ENCODE results near the gene MTTP.

MTTP gene

GRCh38 chr4:99636422-99636821 is 61.8 kb downstream of the MTTP start:
- DNase-seq (ENCODE audit: insufficient read length, low spot score) (no peak), FAIRE-seq (no peak)

GRCh38 chr4:99637174-99637573 is 62.5 kb downstream of the MTTP start:
- DNase-seq (ENCODE audit: insufficient read length, low spot score) (no peak), FAIRE-seq (no peak)

- DNase-seq (ENCODE audit: insufficient read length, low spot score) (no peak), FAIRE-seq (no peak)
These were observed 66.1 kb downstream of the MTTP start for GRCh38 chr4:99640676-99641075.

GRCh38 chr4:99642725-99643489 is 68.3 kb downstream of the MTTP start:
- no peak for FAIRE-seq
- no peak for DNase-seq (ENCODE audit: insufficient read length, low spot score)

GRCh38 chr4:99644453-99644852 is 69.8 kb downstream of the MTTP start:
- FAIRE-seq = no peak
- DNase-seq (ENCODE audit: insufficient read length, low spot score) = no peak

- no peak for FAIRE-seq
These were observed 70.4 kb downstream of the MTTP start for GRCh38 chr4:99645036-99645435.

GRCh38 chr4:99645638-99646037 is 71.0 kb downstream of the MTTP start:
- DNase-seq (ENCODE audit: insufficient read length, low spot score) (no peak), FAIRE-seq (no peak)

More at GRCh38 chr4:99645036-99645435, 70.4 kb downstream of the MTTP start:
- no peak for DNase-seq (ENCODE audit: insufficient read length, low spot score)

- FAIRE-seq (no peak), DNase-seq (ENCODE audit: insufficient read length, low spot score) (no peak)
These were observed 72.4 kb downstream of the MTTP start for GRCh38 chr4:99647071-99647470.

- no peak for DNase-seq (ENCODE audit: insufficient read length, low spot score)
- no peak for FAIRE-seq
These were observed 73.7 kb downstream of the MTTP start for GRCh38 chr4:99648321-99648720.

GRCh38 chr4:99649208-99649607 is 74.6 kb downstream of the MTTP start:
- no peak for DNase-seq (ENCODE audit: insufficient read length, low spot score)
- FAIRE-seq = no peak

GRCh38 chr4:99649778-99650177 is 75.2 kb downstream of the MTTP start:
- DNase-seq (ENCODE audit: insufficient read length, low spot score) (no peak), FAIRE-seq (no peak)

- DNase-seq (ENCODE audit: insufficient read length, low spot score) = no peak
- FAIRE-seq = no peak
These were observed 76.6 kb downstream of the MTTP start for GRCh38 chr4:99651016-99651769.

- DNase-seq (ENCODE audit: insufficient read length, low spot score) (no peak), FAIRE-seq (no peak)
These were observed 77.3 kb downstream of the MTTP start for GRCh38 chr4:99651811-99652485.

GRCh38 chr4:99652596-99653436 is 78.2 kb downstream of the MTTP start:
- DNase-seq (ENCODE audit: insufficient read length, low spot score) (no peak), FAIRE-seq (no peak)

GRCh38 chr4:99653916-99654315 is 79.3 kb downstream of the MTTP start:
- FAIRE-seq = no peak
- no peak for DNase-seq (ENCODE audit: insufficient read length, low spot score)

- FAIRE-seq (no peak), DNase-seq (ENCODE audit: insufficient read length, low spot score) (no peak)
These were observed 79.7 kb downstream of the MTTP start for GRCh38 chr4:99654361-99654761.

- DNase-seq (ENCODE audit: insufficient read length, low spot score) = no peak
- no peak for FAIRE-seq
These were observed 80.9 kb downstream of the MTTP start for GRCh38 chr4:99655308-99656081.

GRCh38 chr4:99657798-99658197 is 83.2 kb downstream of the MTTP start, which contains the start of gene C4orf54:
Gene C4orf54, minus strand, starts transcription at chr4:99657828. Its CDS starts 3,180 bp downstream, at chr4:99654648.
- FAIRE-seq (no peak), DNase-seq (ENCODE audit: insufficient read length, low spot score) (no peak)

GRCh38 chr4:99658666-99659065 is 84.0 kb downstream of the MTTP start:
- no peak for FAIRE-seq
- no peak for DNase-seq (ENCODE audit: insufficient read length, low spot score)

- FAIRE-seq = no peak
These were observed 87.3 kb downstream of the MTTP start for GRCh38 chr4:99661907-99662306.

More at GRCh38 chr4:99661907-99662306, 87.3 kb downstream of the MTTP start:
- no peak for DNase-seq (ENCODE audit: insufficient read length, low spot score)
